Sigmoid colon (tissue), 7 donors: Measurements from ENCODE around the gene CSAD. TPM values are rescaled to one million over a fixed set of nuclear protein-coding genes. Genes with fewer than 3 reads are reported as not detected.

Experiments used
- DNase-seq: peaks from one replicate; pipeline ENCODE4 v3.0.0-alpha.2; 2019
- H3K27ac ChIP-seq, 4 donors: fragments of 200-600 bp; sonication (generic); one replicate each; pipeline ENCODE4 v1.5.1; 2016 to 2019; ENCODE audit warnings: mild to moderate bottlenecking in 1 of 4
- H3K27me3 ChIP-seq, 3 donors: fragments of 200-600 bp; sonication (generic); one replicate each; pipeline ENCODE4 v1.5.1; 2019; ENCODE audit warnings: mild to moderate bottlenecking in 1 of 3
- H3K36me3 ChIP-seq, 4 donors: fragments of 200-600 bp; sonication (generic); one replicate each; pipeline ENCODE4 v1.5.1; 2016 to 2019
- H3K4me1 ChIP-seq, 4 donors: fragments of 200-600 bp; sonication (generic); one replicate each; pipeline ENCODE4 v1.5.1; 2017 to 2019
- H3K4me3 ChIP-seq, 4 donors: fragments of 200-600 bp; sonication (generic); one replicate each; pipeline ENCODE4 v1.5.1; 2017 to 2019; ENCODE audit warnings: mild to moderate bottlenecking in 2 of 4, moderate library complexity in 1 of 4
- H3K9me3 ChIP-seq, 4 donors: fragments of 200-600 bp in 3 of 4; sonication (generic) in 3 of 4; one replicate each; pipeline versions ENCODE4 v1.5.1 to v1.6.1; 2013 to 2019
- EP300 ChIP-seq, 4 donors: sonication (generic); formaldehyde crosslinking; IDR thresholded peaks; one replicate each; pipeline ENCODE4 v1.6.1; 2017; ENCODE audit warnings: antibody characterized with exemption in 4 of 4
- POLR2A ChIP-seq, 2 donors: fragments of 450-650 bp; IDR thresholded peaks; one replicate each; pipeline ENCODE4 v1.6.1; 2016; ENCODE audit warnings: antibody characterized with exemption in 2 of 2, mild to moderate bottlenecking in 2 of 2, moderate library complexity in 2 of 2
- POLR2AphosphoS5 ChIP-seq, 4 donors: sonication (generic); formaldehyde crosslinking; IDR thresholded peaks; one replicate each; pipeline ENCODE4 v1.6.1; 2017; ENCODE audit warnings: antibody characterized with exemption in 4 of 4
- WGBS, 2 donors: extraction: QIAGEN DNeasy Blood & Tissue Kit; methylation state at CpG; one replicate each; pipeline ENCODE4 v1.1.7; 2013; 5-methylcytosine and 5-hydroxymethylcytosine counted together
- intact Hi-C: fragments of 100-400 bp; cut with DNase I; formaldehyde crosslinking; loops from one replicate; pipeline ENCODE4 v1.15.1; 2023
- polyA plus RNA-seq, 3 donors: library from polyadenylated mRNA; stranded (reverse); fragments of 200-250 nt; gene quantifications; one replicate each; pipeline ENCODE4 v1.2.3, GENCODE V29; 2013
- total RNA-seq, 4 donors: library from RNA; depleted of rRNA; stranded (reverse); fragments of >200 nt; gene quantifications; one replicate each; pipeline ENCODE4 v1.1.0, GENCODE V29; 2016
- TF ChIP-seq, protein P1 (sequence below), 4 experiments: fragments of 450-650 bp in 3 of 4; fragments of 200-600 bp in 1 of 4; IDR thresholded peaks; one replicate each; pipeline ENCODE4 v1.5.1; 2016 to 2019; ENCODE audit warnings: antibody characterized with exemption in 4 of 4, mild to moderate bottlenecking in 3 of 4, moderate library complexity in 2 of 4
- donor health status: healthy with polysubstance abuse.
- donor health status: Bipolar disorder and iron deficiency.
- donor health status: healthy.

CSAD gene
- total and polyA plus RNA-seq, 7 donors, result 1.2 to 51.0 (median 19.6) TPM

DNA sequence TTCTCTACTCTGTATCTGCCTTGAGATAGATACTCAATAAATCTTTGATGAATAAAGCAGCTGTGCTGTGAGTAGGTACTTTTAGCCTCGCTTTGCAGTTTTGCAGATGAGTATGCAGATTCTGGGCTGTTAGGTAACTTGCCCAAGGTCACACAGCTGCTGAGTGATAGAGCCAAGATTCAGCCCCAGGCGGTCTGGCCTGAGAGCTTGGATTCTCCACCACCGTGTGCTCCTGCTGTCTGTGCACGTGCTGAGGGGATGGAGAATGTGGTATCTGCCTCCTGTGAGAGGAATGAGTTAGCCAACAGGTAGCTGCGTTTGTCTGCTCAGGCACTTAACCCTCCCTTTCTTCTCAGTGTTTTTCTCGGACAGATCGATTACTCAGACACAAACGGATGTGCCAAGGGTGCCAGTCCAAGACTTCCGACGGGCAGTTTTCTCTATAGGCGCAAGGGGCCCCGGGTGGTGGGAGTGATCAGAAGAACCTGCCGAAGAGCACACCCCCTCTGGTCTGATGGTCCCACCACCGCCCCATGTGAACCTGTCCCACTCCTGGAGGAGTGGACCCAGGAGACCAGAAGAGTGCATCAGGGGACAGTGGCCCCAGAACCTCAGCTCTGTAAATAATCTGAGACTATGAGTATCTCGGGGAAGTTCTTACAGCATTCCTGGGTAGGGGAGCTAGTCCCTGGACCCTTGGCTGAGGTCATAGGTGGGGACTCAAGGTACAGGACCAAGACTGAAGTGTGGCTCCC is 6.6 kb upstream of the CSAD start:
- TF ChIP-seq EP300 (IDR thresholded peaks at IDR 0.05) (no peak), POLR2A (IDR thresholded peaks at IDR 0.05) (no peak), POLR2AphosphoS5 (IDR thresholded peaks at IDR 0.05) (no peak)
- TF ChIP-seq, protein P1, sequence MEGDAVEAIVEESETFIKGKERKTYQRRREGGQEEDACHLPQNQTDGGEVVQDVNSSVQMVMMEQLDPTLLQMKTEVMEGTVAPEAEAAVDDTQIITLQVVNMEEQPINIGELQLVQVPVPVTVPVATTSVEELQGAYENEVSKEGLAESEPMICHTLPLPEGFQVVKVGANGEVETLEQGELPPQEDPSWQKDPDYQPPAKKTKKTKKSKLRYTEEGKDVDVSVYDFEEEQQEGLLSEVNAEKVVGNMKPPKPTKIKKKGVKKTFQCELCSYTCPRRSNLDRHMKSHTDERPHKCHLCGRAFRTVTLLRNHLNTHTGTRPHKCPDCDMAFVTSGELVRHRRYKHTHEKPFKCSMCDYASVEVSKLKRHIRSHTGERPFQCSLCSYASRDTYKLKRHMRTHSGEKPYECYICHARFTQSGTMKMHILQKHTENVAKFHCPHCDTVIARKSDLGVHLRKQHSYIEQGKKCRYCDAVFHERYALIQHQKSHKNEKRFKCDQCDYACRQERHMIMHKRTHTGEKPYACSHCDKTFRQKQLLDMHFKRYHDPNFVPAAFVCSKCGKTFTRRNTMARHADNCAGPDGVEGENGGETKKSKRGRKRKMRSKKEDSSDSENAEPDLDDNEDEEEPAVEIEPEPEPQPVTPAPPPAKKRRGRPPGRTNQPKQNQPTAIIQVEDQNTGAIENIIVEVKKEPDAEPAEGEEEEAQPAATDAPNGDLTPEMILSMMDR (IDR thresholded peaks at IDR 0.05), result no peak
- WGBS, 2 donors, result 88 to 91% methylated on average over 15 of the region's 15 CpGs
- intact Hi-C loops, result no loop called here

DNA sequence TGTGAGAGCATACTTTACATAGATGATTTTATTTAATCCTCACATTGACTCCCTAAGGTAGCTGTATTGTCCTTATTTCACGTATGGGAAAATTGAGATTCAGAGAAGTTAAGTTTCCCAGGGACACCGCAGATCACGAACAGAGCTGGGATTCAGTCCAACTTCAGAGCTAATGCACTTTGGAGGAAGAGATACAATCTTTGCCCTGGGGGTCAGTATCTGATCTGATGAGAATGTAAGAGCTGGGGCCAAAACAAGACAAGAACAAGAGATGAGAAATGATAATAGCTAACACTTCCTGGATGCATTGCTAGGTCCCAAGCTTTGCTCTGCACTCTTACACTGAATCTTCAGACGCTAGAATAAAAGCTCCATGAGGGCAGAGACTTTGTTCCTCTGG is 6.0 kb upstream of the CSAD start:
- no peak overlapping the region for H3K27ac ChIP-seq
- H3K27me3 ChIP-seq, result no peaks in the 10 kb centered on the region
- H3K4me1 ChIP-seq, result peaks cover 0 to 44% (median 31%) of the 10 kb centered on the region in 4 donors
- intact Hi-C loops, result no loop called here
- no peak for TF ChIP-seq POLR2AphosphoS5 (IDR thresholded peaks at IDR 0.05)
- TF ChIP-seq POLR2A (IDR thresholded peaks at IDR 0.05), result no peak
- no peak for TF ChIP-seq EP300 (IDR thresholded peaks at IDR 0.05)
- TF ChIP-seq, protein P1 (IDR thresholded peaks at IDR 0.05), result no peak
- no peak overlapping the region for H3K4me3 ChIP-seq
- 94 to 96% methylated on average over 4 of the region's 4 CpGs for WGBS, 2 donors
- DNase-seq, result no peak
- peaks cover 31 to 74% (median 42%) of the 10 kb centered on the region in 4 donors for H3K36me3 ChIP-seq
- H3K9me3 ChIP-seq, result no peaks in the 10 kb centered on the region

More for the DNA sequence above, 6.6 kb upstream of the CSAD start:
- Histone ChIP-seq H3K36me3 (peaks cover 27 to 68% (median 42%) of the 10 kb centered on the region in 4 donors), H3K9me3 (no peaks in the 10 kb centered on the region), H3K4me3 (no peak overlapping the region), H3K27ac (no peak overlapping the region), H3K4me1 (peaks cover 0 to 39% (median 25%) of the 10 kb centered on the region in 4 donors), H3K27me3 (no peaks in the 10 kb centered on the region)
- DNase-seq, result no peak

DNA sequence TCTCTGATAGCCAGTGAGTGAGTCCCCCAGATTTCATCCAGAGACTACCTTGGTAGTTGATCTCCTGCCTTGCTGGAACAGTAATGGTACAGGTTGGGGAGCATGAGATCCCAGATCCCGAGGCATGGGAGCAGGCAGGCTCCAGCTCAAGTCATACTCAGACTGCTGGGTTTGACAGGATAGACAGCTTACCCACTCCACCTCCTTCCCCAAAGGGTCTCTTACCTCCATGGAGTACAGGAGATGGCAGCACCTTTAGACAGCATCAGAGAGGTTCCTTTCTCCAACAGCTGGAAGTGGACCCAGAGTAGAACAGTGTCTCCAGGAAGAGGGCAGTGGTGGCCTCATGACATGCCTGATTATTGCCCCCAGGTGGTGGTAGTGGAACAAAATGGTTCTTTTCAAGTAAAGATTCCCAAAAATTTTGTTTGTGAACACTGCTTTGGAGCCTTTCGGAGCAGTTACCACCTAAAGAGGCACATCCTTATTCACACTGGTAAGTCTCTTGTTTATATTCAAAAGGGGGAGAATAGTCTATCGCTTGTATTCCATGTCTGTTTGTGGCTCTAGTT is 4.9 kb upstream of the CSAD start:
- peaks cover 31 to 75% (median 42%) of the 10 kb centered on the region in 4 donors for H3K36me3 ChIP-seq

DNA sequence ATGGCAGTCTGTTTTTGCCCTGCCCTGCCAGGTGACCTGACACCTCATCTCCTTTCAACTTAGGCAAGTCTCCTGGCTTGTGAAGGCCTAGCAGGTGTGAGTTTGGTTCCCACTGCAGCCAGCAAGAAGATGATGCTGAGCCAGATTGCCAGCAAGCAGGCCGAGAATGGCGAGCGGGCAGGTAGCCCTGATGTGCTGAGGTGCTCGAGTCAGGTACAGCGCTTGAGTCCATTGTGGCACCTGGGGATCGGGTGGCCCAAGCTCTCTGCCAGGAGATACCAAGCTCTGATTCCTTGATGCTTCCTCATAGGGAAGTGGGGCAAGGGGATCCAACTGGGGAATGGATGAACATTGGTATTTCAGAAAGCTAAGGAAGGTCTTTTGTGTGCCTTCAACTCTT is 4.1 kb upstream of the CSAD start:
- DNase-seq, result no peak
- WGBS, 2 donors, result 96% methylated on average over 6 of the region's 6 CpGs
- Histone ChIP-seq H3K36me3 (peaks cover 31 to 75% (median 42%) of the 10 kb centered on the region in 4 donors), H3K27ac (no peak overlapping the region), H3K4me3 (no peak overlapping the region), H3K9me3 (no peaks in the 10 kb centered on the region), H3K27me3 (no peaks in the 10 kb centered on the region), H3K4me1 (peaks cover 0 to 47% (median 36%) of the 10 kb centered on the region in 4 donors)
- TF ChIP-seq POLR2AphosphoS5 (IDR thresholded peaks at IDR 0.05), result no peak
- TF ChIP-seq, protein P1 (IDR thresholded peaks at IDR 0.05), result no peak
- no peak for TF ChIP-seq EP300 (IDR thresholded peaks at IDR 0.05)
- intact Hi-C loops, result no loop called here

More for the DNA sequence above, 4.9 kb upstream of the CSAD start:
- no peak overlapping the region for H3K4me3 ChIP-seq
- no peak for DNase-seq
- no peaks in the 10 kb centered on the region for H3K9me3 ChIP-seq
- WGBS, 2 donors, result 96 to 97% methylated on average over 3 of the region's 3 CpGs
- H3K4me1 ChIP-seq, result peaks cover 0 to 50% (median 37%) of the 10 kb centered on the region in 4 donors
- no peak overlapping the region for H3K27ac ChIP-seq
- intact Hi-C loops, result no loop called here
- TF ChIP-seq EP300 (IDR thresholded peaks at IDR 0.05), result no peak
- TF ChIP-seq POLR2A (IDR thresholded peaks at IDR 0.05), result no peak
- TF ChIP-seq, protein P1 (IDR thresholded peaks at IDR 0.05), result no peak
- no peak for TF ChIP-seq POLR2AphosphoS5 (IDR thresholded peaks at IDR 0.05)
- H3K27me3 ChIP-seq, result no peaks in the 10 kb centered on the region
